Measurements from ENCODE around the gene LDB2. TPM values are rescaled to one million over a fixed set of nuclear protein-coding genes. Genes with fewer than 3 reads are reported as not detected.

Gene LDB2
- total RNA-seq, 2 donors from 2014 or later = 11.4 to 14.5 TPM

DNA sequence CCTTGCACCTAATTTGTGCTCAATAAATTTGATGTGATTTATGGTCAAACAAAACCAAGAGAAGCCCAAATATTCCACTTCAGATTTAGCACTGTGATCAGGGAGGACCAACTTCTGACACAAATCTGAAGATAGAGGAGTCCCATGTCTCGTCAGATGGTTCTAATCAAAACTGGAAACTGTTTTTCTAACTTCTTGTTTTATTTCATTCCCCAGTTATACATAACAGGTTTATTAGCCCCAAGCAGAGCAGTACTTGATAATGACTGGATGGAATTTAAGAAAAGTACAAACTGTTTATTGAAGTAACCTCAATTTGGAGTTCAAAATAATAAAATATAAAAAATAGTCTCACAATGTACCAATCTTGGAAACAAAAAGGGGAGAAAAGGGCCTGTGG is 310.3 kb downstream of the LDB2 start:
- Mint-ChIP-seq H3K4me1 (peaks cover 9% of the 10 kb centered on the region), H3K27ac (no peak overlapping the region), H3K9me3 (no peaks in the 10 kb centered on the region), H3K27me3 (ENCODE audit: insufficient read depth) (peaks cover 21% of the 10 kb centered on the region), H3K36me3 (ENCODE audit: low read depth) (no peaks in the 10 kb centered on the region), H3K4me3 (no peak overlapping the region)
- WGBS, 2 experiments (ENCODE audit: insufficient coverage in 1 of 2, insufficient read length in 1 of 2) = 93% methylated on average over 1 of the region's 1 CpG; no CpG with 5 or more reads in 1 of the 2 experiments
- TF ChIP-seq, protein P1, sequence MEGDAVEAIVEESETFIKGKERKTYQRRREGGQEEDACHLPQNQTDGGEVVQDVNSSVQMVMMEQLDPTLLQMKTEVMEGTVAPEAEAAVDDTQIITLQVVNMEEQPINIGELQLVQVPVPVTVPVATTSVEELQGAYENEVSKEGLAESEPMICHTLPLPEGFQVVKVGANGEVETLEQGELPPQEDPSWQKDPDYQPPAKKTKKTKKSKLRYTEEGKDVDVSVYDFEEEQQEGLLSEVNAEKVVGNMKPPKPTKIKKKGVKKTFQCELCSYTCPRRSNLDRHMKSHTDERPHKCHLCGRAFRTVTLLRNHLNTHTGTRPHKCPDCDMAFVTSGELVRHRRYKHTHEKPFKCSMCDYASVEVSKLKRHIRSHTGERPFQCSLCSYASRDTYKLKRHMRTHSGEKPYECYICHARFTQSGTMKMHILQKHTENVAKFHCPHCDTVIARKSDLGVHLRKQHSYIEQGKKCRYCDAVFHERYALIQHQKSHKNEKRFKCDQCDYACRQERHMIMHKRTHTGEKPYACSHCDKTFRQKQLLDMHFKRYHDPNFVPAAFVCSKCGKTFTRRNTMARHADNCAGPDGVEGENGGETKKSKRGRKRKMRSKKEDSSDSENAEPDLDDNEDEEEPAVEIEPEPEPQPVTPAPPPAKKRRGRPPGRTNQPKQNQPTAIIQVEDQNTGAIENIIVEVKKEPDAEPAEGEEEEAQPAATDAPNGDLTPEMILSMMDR (conservative IDR thresholded peaks at IDR 0.05) = no peak
- Histone ChIP-seq H3K9ac (ENCODE audit: extremely low read depth, low read length, poor library complexity, severe bottlenecking) (no peak overlapping the region), H3K27me3 (ENCODE audit: control insufficient read depth, insufficient read depth, low read length, poor library complexity, severe bottlenecking) (no peaks in the 10 kb centered on the region), H3K4me1 (ENCODE audit: control insufficient read depth, insufficient read depth, low read length) (no peaks in the 10 kb centered on the region), H3K27ac (ENCODE audit: low read depth, low read length) (no peak overlapping the region), H3K4me3 (ENCODE audit: low read length) (no peak overlapping the region), H3K9me3 (ENCODE audit: control insufficient read depth, low read length) (no peaks in the 10 kb centered on the region), H3K36me3 (ENCODE audit: control insufficient read depth, insufficient read depth, low read length) (no peaks in the 10 kb centered on the region)
- no peak for DNase-seq

DNA sequence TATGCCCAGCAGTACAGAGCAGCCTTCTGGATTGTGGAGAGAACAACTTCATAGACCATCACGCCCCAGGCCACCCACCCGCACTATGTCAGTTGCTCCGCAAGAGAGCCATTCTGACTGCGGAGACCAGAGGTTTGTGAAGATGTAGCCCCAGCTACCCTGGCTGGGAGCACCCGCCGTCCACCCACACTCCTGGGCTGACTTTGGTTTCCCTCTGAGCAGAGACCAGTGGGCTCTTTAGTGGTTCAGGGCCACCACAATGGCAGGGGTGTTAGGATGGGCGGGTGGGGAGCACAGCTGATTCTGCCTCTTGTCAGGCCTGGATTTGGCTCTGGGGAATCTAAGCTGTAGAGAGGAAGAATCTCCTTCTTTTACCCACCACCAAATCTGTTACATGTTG is 313.4 kb downstream of the LDB2 start:
- Mint-ChIP-seq H3K27me3 (ENCODE audit: insufficient read depth) (peaks cover 11% of the 10 kb centered on the region), H3K9me3 (no peaks in the 10 kb centered on the region), H3K36me3 (ENCODE audit: low read depth) (no peaks in the 10 kb centered on the region), H3K4me1 (no peaks in the 10 kb centered on the region), H3K27ac (no peak overlapping the region), H3K4me3 (no peak overlapping the region)
- no peaks in the 10 kb centered on the region for H3K36me3 ChIP-seq (ENCODE audit: control insufficient read depth, insufficient read depth, low read length)
- no peak for DNase-seq
- WGBS, 2 experiments (ENCODE audit: insufficient coverage in 1 of 2, insufficient read length in 1 of 2) = 93 to 95% methylated on average over 2 to 7 of the region's 7 CpGs
- H3K27ac ChIP-seq (ENCODE audit: low read depth, low read length) = no peak overlapping the region
- no peak overlapping the region for H3K9ac ChIP-seq (ENCODE audit: extremely low read depth, low read length, poor library complexity, severe bottlenecking)
- no peaks in the 10 kb centered on the region for H3K9me3 ChIP-seq (ENCODE audit: control insufficient read depth, low read length)
- no peaks in the 10 kb centered on the region for H3K27me3 ChIP-seq (ENCODE audit: control insufficient read depth, insufficient read depth, low read length, poor library complexity, severe bottlenecking)
- TF ChIP-seq, protein P1 (conservative IDR thresholded peaks at IDR 0.05) = no peak
- H3K4me1 ChIP-seq (ENCODE audit: control insufficient read depth, insufficient read depth, low read length) = no peaks in the 10 kb centered on the region
- H3K4me3 ChIP-seq (ENCODE audit: low read length) = no peak overlapping the region

- DNase-seq = no peak
- 90% methylated on average over 7 to 8 of the region's 8 CpGs for WGBS, 2 experiments (ENCODE audit: insufficient coverage in 1 of 2, insufficient read length in 1 of 2)
- H3K4me1 ChIP-seq (ENCODE audit: control insufficient read depth, insufficient read depth, low read length) = no peaks in the 10 kb centered on the region
- H3K36me3 ChIP-seq (ENCODE audit: control insufficient read depth, insufficient read depth, low read length) = no peaks in the 10 kb centered on the region
- TF ChIP-seq, protein P1 (conservative IDR thresholded peaks at IDR 0.05) = no peak
- H3K9ac ChIP-seq (ENCODE audit: extremely low read depth, low read length, poor library complexity, severe bottlenecking) = no peak overlapping the region
- no peak overlapping the region for H3K27ac ChIP-seq (ENCODE audit: low read depth, low read length)
- H3K27me3 ChIP-seq (ENCODE audit: control insufficient read depth, insufficient read depth, low read length, poor library complexity, severe bottlenecking) = no peaks in the 10 kb centered on the region
- Mint-ChIP-seq H3K4me3 (no peak overlapping the region), H3K4me1 (no peaks in the 10 kb centered on the region), H3K9me3 (no peaks in the 10 kb centered on the region), H3K27ac (no peak overlapping the region), H3K36me3 (ENCODE audit: low read depth) (no peaks in the 10 kb centered on the region), H3K27me3 (ENCODE audit: insufficient read depth) (peaks cover 4% of the 10 kb centered on the region)
- no peaks in the 10 kb centered on the region for H3K9me3 ChIP-seq (ENCODE audit: control insufficient read depth, low read length)
- H3K4me3 ChIP-seq (ENCODE audit: low read length) = no peak overlapping the region
Measured at GRCh38 chr4:16583764-16584163, 314.7 kb downstream of the LDB2 start.
